Measurements from ENCODE around the gene LRP8. TPM values are rescaled to one million over a fixed set of nuclear protein-coding genes. Genes with fewer than 3 reads are reported as not detected.

Gene LRP8
- total RNA-seq, 1 experiment from 2014 or later: 56.3 TPM

GRCh38 chr1:53297195-53297594, 30.7 kb downstream of the LRP8 start:
- Histone ChIP-seq H2AFZ (ENCODE audit: low read depth, low read length, poor library complexity, severe bottlenecking) (no peak overlapping the region), H3K4me2 (ENCODE audit: low read length) (no peak overlapping the region), H3K9me3 (ENCODE audit: control insufficient read depth in 1 of 2, insufficient read depth in 1 of 2, low read depth in 1 of 2, low read length in 2 of 2) (no peaks in the 10 kb centered on the region), H3K9me2 (ENCODE audit: insufficient read depth) (no peaks in the 10 kb centered on the region), H3K36me3 (ENCODE audit: control insufficient read depth in 1 of 2, insufficient read depth in 2 of 2, low read length in 2 of 2) (no peaks in the 10 kb centered on the region), H3K4me3 (replicated peaks in 1 of 2; ENCODE audit: low read depth in 1 of 2, low read length in 2 of 2) (no peak overlapping the region), H4K20me1 (ENCODE audit: insufficient read depth) (no peaks in the 10 kb centered on the region), H3K27me3 (ENCODE audit: insufficient read depth, low read length) (no peaks in the 10 kb centered on the region), H3K27ac (ENCODE audit: low read depth, low read length) (no peak overlapping the region), H3K4me1 (ENCODE audit: control insufficient read depth in 1 of 2, insufficient read depth in 2 of 2, low read length in 2 of 2) (peaks cover 14 to 32% of the 10 kb centered on the region in 2 experiments), H3K9ac (ENCODE audit: low read length) (no peak overlapping the region), H3K79me2 (ENCODE audit: insufficient read depth, low read length) (peaks cover 74% of the 10 kb centered on the region)
- ATAC-seq: no peak
- ChIA-PET RAD21 (ENCODE audit: low non-redundant PET in 1 of 2, low total read pairs in 2 of 2, uncharacterized antibody in 2 of 2, unreplicated experiment in 2 of 2) (no interaction called here), POLR2A (no interaction called here), CTCF (no interaction called here)
- BruUV-seq (replicated peaks): no TSS peak
- intact Hi-C loops (cut with micrococcal nuclease): no loop called here
- TF ChIP-seq EZH2phosphoT487 (IDR thresholded peaks at IDR 0.05; ENCODE audit: borderline replicate concordance): no peak
- TF ChIP-seq ATF3 (IDR thresholded peaks at IDR 0.05): no peak
- TF ChIP-seq POLR2A (IDR thresholded peaks at IDR 0.05; ENCODE audit: borderline replicate concordance, extremely low read depth, insufficient read depth, insufficient read length): no peak
- TF ChIP-seq ZNF274 (IDR thresholded peaks at IDR 0.05; ENCODE audit: low read depth, low read length): no peak
- no peak for TF ChIP-seq ZBTB33 (IDR thresholded peaks at IDR 0.05; ENCODE audit: extremely low read depth, insufficient replicate concordance, low read length)
- no peak for TF ChIP-seq CBX3 (IDR thresholded peaks at IDR 0.05; ENCODE audit: low read depth)
- no peak for TF ChIP-seq TCF7L2 (IDR thresholded peaks at IDR 0.05; ENCODE audit: borderline replicate concordance, extremely low read depth, insufficient read depth, insufficient read length)
- no peak for TF ChIP-seq SRF (IDR thresholded peaks at IDR 0.05; ENCODE audit: low read depth)
- no peak for TF ChIP-seq POLR2AphosphoS5 (IDR thresholded peaks at IDR 0.05; ENCODE audit: low read depth, low read length)
- DNase-seq (ENCODE audit: low read depth, low spot score): no peak
